ENCODE measurements around the gene SLC25A24.
"Not testable (repeated sequence)": the region's sequence is repeated elsewhere in the genome, so short reads cannot be mapped to it uniquely, and the experiment has no call there.

The SLC25A24 gene

DNA sequence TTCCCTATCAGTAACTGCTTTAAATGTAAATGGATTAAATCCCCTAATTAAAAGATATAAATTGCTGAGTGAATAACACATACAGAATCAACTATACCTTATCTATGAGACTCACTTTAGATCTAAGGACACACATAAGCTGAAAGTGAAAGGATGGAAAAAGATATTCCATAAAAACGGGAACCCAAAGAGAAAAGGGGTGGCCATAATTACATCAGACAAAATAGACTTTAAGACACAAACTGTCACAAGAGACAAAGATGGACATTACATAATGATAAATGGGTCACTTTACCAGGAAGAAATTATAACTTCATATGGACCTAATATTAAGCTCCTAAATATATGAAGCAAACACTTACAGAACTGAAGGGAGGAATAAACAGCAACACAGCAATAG lies 59.2 kb downstream of the SLC25A24 start:
- no peak for DNase-seq (ENCODE audit: extremely low read depth in 1 of 2, low read depth in 1 of 2)

DNA sequence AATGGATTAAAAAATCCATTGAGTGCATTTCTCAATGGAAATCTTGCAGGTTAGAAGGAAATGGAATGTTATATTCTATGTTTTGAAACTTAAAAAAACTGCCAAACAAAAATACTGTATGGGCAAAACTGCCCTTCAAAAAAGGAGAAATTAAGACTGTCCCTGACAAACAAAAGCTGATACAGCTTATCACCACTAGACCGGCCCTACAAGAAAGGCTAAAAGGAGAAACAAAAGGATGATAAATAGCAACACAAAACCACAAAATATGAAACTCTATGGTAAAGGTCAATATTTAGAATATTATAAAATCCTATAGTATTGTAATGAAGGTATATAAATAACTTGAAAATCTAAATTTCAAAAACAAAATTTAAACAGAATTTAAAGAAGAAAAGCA lies 60.0 kb downstream of the SLC25A24 start:
- DNase-seq (ENCODE audit: extremely low read depth in 1 of 2, low read depth in 1 of 2), result no peak

DNA sequence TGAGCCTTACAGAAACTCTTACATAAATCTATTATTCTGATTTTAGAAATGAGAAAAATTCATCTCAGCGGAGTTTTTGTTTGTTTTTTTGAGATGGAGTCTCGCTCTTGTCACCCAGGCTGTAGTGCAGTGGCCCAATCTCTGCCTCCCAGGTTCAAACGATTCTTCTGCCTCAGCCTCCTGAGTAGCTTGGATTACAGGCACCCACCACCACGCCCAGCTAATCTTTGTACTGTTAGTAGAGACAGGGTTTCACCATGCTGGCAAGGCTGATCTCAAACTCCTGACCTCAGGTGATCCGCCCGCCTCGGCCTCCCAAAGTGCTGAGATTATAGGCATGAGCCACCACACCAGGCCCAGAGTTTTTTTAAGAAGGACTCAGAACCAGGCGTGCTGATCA lies 60.6 kb downstream of the SLC25A24 start:
- DNase-seq (ENCODE audit: extremely low read depth in 1 of 2, low read depth in 1 of 2), result not testable (repeated sequence)

DNA sequence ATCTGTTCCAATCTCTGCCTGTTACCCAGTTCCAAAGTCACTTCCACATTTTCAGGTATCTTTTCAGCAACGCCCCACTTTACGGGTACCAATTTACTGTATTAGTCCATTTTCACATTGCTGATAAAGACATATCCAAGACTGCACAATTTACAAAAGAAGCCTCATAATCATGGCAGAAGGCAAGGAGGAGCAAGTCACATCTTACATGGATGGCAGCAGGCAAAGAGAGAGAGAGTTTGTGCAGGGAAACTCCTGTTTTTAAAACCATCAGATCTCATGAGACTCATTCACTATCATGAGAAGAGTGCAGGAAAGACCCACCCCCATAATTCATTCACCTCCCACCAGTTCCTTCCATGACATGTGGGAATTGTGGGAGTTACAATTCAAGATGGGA lies 67.0 kb downstream of the SLC25A24 start:
- DNase-seq (ENCODE audit: extremely low read depth in 1 of 2, low read depth in 1 of 2), result not testable (repeated sequence)

DNA sequence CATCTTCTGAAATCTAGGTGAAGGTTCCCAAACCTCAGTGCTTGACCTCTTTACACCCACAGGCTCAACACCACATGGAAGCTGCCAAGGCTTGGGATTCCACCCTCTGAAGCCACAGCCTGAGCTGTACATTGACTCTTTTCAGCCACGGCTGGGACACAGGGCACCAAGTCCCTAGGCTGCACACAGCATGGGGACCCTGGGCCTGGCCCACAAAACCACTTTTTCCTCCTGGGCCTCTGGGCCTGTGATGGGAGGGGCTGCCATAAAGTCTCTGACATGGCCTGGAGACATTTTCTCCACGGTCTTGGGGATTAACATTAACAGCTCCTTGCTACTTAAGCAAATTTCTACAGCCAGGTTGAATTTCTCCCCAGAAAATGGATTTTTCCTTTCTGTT lies 67.8 kb downstream of the SLC25A24 start:
- DNase-seq (ENCODE audit: extremely low read depth in 1 of 2, low read depth in 1 of 2), result not testable (repeated sequence)

DNA sequence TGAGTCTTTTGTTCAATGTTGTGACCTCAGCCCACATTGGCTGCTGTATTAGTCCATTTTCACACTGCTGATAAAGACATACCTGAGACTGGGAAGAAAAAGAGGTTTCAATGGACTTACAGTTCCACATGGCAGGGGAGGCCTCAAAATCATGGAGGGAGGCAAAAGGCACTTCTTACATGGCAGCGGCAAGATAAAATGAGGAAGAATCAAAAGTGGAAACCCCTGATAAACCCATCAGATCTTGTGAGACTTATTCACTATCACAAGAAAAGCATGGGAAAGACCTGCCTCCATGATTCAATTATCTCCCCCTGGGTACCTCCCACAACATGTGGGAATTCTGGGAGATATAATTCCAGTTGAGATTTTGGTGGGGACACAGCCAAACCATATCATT lies 68.9 kb downstream of the SLC25A24 start:
- not testable (repeated sequence) for DNase-seq (ENCODE audit: extremely low read depth in 1 of 2, low read depth in 1 of 2)

DNA sequence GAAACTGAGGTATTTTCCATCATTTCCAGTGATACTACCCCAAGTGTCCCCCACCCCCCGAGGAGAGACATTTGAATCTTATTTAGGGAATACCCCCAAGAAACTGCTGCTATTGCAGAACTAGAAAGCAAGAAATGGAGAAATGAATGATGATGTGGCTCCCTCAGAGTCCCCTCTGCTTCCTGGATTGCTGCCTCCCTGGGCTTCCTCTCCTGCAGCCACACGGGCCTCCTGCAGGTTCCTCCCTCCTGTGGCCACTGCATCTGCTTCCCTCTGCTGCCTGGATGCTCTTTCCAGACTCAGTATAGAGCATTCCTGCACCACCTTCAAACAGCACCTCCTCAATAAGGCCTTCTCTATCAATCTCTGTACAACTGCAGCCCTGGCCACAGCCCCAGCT lies 69.3 kb downstream of the SLC25A24 start:
- DNase-seq (ENCODE audit: extremely low read depth in 1 of 2, low read depth in 1 of 2), result no peak

DNA sequence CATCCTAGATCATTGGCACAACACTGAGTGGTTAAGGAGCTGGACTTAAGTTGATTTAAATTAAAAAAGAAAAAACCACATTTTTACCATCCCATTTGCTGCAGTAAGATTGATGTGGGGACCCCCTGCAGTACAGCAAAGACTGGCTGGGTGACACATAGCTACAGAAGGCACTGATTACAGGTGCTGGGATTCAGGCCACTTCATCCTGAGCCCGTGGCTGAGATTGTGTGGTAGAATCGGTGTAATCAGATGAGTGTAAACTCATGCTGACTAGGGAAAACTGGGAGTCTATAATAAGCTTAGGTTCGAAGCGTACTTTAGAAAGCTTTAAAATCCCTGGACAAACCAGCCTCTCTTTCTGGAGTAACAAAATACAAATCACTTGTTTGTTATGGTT lies 70.1 kb downstream of the SLC25A24 start:
- no peak for DNase-seq (ENCODE audit: extremely low read depth in 1 of 2, low read depth in 1 of 2)

DNA sequence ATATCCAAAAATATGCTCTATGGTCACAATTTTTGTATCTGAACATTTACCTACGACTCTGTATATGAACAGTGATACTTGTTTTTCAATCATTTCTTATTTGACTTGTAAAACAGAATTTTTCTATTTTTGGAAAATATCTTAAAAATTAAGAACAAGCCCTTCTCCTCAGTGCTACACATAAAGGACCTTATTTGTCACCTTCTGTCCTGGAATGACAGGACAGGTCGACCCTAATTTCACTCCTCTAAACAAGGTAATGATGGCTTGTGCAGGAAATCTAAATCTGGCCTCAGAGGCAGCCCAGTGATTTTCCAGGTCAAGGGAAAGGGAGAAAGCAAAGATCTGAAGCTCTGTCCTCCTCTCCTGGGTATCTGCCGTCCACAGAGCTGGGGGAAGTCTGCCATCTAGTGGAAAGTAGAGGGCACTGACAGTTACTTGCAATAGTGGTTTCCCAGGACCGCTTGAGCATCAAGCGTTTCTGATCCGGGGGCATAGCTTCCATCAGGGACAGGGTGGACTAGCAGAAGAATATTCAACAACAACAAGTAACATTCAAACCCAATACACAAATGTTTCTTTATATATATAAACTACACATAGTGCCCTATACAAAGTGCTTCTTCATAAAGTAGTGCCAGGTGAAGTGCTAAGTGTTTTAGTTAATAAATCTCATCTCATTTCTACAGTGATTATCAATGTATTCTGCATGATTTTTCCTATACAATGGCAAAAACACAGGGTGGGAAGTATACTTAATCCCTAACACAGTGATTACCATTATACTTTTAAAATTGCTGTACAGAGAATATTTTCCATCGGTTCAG lies 74.6 kb downstream of the SLC25A24 start:
- DNase-seq (ENCODE audit: extremely low read depth in 1 of 2, low read depth in 1 of 2), result peak; percentile 10 to 21

DNA sequence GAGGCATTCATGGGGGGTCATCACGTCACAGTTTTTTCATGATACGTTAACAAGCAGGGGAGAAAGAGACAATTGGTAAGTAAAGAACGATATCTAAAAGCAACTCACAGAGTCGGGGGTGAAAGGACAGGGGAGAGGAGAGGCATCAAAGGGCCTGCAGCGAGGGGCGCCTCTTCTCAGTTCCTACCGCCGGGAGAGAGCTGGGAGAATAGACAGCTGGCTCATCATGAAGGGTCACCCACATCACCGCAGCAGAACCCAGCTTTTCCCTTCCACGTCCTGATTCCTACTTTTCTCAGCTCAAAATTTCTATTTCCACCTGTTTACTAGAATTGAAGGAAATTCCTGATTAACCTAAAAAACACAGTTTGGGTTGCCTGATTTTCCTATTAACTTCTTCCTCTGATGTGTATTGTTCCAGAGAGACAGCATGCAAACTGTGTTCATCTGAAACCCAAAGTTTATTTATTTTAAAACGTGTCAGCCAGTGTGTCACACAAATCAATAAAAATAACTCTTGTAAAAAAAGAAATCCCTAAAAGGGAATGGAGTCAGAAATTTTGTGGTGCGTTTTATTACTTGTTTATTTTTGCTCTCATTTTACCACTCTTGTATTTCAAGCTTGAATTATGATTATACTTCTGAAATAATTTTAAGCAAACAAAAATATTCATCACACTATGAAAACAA lies 75.4 kb downstream of the SLC25A24 start:
- DNase-seq (ENCODE audit: extremely low read depth in 1 of 2, low read depth in 1 of 2), result no peak

DNA sequence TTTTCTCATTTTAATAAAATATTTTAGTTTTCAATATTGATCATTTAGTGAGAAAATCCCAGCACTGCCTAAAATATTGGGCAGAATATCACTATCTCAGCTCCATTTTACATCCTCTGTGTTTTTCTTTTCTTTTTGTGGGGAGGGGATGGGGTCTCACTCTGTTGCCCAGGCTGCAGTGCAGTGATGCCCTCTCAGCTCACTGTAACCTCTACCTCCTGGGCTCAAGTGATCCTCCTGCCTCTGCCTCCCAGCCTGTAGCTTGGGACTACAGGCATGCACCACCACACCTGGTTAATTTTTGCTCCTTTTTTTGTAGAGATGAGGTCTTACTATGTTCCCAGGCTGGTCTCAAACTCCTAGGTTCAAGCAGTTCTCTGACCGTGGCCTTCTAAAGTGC lies 76.1 kb downstream of the SLC25A24 start:
- no peak for DNase-seq (ENCODE audit: extremely low read depth in 1 of 2, low read depth in 1 of 2)

DNA sequence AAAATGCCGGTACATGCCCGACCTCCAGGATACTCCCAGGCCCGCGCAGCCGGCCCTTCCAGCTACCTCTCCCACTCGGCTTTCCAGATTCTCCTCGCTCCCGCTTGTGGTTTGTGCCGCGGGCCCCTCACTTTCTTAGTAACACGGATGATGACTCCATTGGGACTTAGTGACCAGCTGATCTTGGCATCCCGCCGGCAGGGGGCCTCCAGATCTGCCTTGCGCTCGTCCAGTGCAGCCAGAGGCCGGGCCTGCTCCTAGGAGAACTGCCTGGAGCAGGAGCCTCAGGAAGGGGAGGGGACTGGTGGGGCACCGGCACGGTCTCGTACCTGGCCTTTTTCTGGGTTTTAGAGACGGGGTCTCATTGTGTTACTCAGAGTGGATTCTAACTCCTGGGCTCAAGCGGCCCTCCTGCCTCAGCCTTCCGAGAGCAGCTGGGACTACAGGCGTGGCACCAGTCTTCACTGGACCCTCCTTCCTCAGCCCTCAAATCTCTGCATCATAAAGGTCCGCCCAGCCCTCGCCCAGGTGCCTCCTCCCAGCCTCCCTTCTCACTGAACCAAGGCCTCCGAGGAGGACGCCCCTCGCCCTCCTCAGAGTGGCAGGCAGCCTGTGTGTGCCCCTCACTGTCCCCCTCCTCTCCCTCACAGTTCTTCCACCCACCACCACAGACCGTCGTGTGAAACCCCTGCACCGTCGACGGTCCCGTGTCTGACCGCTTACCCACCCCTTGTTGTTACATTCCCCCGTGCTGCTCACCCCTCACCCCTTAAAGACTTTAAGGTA lies 78.6 kb downstream of the SLC25A24 start:
- no peak for DNase-seq (ENCODE audit: extremely low read depth in 1 of 2, low read depth in 1 of 2)

DNA sequence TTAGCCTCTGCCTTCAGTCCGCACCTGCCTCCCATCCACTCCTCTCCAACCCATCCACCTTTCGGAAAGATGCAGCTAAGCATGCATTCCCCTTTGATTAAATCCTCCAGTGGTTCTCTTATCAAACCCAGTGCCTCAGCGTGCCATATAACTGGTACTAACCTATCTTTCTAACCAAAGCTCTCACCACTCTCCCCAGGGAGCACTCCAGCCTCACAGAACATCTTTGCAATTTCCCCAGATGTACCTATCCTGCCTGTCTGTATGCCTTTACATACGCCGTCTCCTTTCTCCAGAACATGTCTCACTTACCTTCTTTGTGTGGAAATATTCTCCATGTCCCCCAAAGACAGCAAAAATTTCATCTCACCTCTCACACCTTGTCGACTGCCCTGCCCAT lies 80.0 kb downstream of the SLC25A24 start:
- DNase-seq (ENCODE audit: extremely low read depth in 1 of 2, low read depth in 1 of 2), result no peak

DNA sequence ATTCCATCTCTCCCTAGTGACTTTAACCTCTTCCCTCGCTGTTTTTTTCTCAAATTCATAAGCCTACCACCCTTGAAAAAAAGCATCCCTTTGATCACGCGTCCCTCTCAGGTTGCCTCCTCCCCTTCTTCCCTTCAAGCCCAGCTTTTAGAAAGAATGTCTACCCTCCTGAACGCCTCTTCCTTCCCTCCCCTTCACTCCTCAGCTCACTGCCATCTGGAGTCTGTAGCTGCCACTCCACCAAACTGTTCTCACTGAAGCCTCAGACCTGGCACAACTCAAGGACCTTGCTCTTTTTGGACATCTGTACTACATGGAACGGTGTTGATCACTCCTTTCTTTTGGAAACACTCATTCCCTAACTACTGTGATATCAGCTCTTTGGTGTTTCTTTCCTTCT lies 80.6 kb downstream of the SLC25A24 start:
- DNase-seq (ENCODE audit: extremely low read depth in 1 of 2, low read depth in 1 of 2), result no peak

DNA sequence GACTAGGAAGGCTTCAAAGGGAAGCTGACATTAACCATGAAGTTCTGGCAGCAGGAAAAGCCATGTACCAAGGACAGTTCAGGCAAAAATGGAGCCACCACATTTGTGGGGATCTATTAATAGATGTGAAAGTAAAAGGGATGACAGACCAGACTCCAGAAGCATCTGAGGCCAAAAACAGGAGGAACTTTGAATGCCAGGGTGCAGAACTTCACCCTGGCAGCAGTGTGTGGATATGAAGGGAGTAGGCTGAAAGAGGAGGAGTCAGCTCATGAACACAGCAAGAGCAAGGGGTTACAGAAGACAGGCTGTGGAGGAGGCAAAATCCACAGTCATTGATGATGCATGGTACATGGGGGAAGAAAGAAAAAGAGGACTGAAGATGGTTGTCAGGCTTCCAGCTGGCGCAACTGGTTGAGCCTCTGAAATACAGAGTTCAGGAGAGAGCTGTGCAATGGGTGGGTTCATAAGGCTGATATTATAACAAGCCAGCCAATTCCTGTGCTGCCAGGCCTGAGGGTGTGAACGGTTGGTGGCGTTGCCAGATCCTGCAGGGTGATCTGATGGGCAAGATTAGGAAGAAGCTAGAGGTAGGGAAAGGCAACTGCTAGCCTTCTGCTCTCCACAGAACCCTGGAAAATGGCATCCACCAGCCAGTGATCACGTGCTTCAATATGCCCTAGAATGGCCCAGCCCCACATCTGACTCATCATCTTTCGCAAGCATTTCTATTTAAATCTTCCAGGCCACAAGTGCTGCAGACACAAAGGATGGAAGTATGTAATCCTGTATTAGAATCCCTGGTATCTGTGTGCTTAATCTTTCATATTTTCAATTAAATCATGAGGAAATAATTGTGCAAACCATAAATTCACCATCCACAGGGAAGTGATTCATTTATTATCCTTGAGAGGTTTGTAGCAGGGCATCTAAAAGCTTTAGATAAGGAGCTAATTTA lies 81.9 kb downstream of the SLC25A24 start:
- no peak for DNase-seq (ENCODE audit: extremely low read depth in 1 of 2, low read depth in 1 of 2)

DNA sequence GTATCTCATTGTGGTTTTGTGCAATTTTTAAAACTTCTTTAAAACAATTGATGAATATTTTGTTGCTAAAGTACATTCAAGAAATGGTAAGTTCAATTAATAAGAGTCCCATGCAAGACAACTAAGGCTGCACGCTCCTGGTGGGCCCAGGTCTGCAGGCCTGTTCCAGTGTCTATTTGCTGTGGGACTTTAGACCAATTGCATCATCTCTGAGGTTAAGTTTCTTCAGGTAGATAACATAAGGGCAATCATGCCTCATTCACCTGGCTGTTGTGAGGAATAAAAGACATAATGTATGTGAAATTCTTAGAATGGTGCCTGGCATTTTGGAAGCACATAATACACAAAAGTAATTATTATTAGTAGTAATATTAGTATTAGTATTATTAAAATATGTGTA lies 82.9 kb downstream of the SLC25A24 start:
- DNase-seq (ENCODE audit: extremely low read depth in 1 of 2, low read depth in 1 of 2), result no peak

DNA sequence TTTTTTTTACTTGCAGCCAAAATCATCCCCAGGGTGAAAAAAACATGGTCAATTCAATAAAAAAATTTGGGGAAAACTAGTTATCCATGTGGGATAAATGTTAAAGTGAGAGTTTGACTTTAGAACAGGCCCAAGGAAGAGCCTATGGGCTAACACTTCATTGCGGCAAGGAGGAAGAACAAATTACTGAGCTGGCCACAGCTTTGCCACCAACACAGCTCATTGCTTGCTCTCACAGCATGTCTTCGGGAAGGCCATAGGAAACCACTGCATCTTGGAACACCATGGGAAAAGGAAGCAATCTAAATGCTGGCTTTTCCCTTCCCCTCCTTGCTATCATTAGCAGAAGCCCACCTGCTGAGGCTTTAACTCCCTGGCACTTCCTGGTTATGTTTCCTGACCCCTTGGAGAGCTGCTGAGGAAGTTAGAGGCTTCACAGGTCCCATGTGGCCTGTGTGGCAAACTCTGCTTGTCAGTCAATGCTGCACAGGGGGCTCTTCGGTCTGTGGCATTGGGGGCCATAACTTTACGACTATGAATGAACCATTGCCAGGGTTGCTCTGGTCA lies 86.0 kb downstream of the SLC25A24 start:
- DNase-seq (ENCODE audit: extremely low read depth in 1 of 2, low read depth in 1 of 2), result no peak

DNA sequence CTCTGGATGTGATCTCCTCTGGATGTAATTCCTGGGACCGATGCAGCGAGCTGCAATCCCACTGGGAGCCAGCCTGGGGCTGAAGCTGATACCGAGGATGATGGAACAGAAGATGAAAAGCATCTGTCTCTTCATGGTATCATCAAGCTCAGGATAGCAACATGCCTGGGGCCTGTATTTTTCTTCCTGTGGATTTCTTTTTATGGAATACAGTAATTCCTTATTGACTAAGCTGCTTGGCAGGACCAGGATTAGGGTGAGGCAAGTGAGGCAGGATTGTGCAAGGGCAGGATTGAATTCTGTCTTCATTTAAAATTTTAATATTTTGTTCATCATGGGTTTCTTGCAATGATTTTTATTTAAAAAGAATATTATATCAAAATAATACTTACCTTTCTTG lies 86.6 kb downstream of the SLC25A24 start:
- DNase-seq (ENCODE audit: extremely low read depth in 1 of 2, low read depth in 1 of 2), result no peak

DNA sequence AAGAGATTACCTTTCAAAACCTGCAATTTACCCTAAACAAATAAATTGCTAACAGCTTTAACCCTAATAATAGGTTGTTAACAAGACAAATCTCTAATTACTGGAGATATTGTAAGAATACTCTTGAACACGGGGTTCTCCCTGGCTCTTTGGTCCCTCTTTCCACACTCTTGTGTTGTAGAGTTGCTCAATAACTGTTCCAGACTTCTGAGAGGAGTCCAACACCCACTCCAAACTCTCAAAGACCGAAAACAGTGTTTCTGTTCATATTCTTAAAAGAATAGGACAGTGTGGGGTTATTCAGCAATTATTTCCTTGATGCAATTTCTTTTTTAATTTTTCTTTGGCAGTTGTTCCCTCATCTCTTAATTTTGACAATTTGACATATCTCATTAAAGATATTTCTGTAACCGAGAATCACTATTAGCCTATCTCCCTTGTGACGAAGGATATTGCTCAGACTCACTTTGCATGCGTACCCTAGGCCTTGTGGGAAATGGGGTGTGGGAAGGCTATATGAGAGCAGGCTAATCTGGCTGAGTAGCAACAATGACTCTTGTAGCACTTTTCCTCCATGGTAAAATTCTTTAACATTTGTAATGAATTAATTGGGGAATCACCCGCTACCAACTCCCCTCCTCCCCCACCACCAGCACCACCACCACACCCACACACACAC lies 90.7 kb downstream of the SLC25A24 start:
- no peak for DNase-seq (ENCODE audit: extremely low read depth in 1 of 2, low read depth in 1 of 2)

DNA sequence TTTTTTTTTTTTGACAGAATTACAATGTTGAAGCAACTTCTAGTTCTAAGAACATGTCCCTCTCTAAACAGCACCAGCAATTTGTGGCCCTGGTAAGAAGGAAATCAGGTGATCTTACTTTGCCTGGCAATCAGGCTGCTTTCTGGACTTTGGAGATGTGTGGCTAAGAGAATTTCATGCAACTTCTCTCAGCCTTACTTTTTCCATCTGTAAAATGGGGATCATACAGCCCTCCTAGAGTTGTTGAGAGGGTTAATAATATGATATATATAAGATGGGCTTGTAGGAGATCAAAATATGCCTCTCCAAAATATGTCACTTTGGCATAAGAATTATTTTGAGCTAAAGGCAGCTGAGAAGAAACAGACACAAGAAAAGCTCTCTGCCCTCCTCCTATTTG lies 92.0 kb downstream of the SLC25A24 start:
- no peak for DNase-seq (ENCODE audit: extremely low read depth in 1 of 2, low read depth in 1 of 2)
